ENCODE data around the gene SOAT2.
A peak's percentile ranks its signal among the peaks of the same experiment; 100 is the strongest.

DNA sequence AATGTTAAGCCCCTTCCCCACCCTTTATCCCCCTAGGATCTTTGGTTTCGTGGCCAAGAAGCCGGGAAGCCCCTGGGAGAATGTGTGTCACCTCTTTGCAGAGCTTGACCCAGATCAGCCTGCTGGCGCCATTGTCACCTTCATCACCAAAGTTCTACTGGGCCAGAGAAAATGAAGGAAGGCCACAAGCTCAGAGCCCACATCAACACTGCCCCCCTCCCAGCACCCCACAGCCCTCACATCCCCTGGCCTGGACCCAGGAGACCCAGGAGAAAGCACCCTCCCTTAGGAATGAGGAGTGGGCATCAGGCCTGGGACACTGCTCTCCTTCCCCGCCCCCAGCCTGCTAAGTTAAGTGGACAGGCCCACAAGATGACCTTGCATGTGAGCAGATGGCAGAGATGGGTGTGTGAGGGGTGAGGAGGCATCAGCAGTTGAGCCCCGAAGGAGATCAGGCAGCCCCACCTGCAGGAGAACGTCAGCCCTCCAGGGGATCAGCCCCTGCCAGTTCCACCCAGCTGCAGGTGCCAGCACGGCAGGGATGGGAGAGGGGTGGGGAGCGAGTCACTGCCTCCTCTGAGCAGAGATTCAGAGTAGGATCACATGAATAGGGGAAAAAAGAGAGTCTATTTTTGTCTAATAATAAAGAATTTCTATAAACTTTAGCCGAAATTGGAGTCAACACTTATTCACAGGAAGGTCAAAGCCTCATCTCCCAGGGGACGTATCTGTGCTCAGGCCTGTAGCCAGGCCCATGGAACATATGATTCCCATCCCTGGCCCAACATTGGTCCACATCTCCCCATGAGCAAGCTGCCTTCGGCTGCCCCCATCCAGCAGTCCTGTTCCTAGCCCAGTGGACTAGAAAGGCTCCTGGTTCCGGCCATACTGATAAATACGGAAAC is 39.3 kb upstream of the SOAT2 start:
- no peak for TF ChIP-seq POLR2A (IDR thresholded peaks at IDR 0.05)
- TF ChIP-seq, protein P1, sequence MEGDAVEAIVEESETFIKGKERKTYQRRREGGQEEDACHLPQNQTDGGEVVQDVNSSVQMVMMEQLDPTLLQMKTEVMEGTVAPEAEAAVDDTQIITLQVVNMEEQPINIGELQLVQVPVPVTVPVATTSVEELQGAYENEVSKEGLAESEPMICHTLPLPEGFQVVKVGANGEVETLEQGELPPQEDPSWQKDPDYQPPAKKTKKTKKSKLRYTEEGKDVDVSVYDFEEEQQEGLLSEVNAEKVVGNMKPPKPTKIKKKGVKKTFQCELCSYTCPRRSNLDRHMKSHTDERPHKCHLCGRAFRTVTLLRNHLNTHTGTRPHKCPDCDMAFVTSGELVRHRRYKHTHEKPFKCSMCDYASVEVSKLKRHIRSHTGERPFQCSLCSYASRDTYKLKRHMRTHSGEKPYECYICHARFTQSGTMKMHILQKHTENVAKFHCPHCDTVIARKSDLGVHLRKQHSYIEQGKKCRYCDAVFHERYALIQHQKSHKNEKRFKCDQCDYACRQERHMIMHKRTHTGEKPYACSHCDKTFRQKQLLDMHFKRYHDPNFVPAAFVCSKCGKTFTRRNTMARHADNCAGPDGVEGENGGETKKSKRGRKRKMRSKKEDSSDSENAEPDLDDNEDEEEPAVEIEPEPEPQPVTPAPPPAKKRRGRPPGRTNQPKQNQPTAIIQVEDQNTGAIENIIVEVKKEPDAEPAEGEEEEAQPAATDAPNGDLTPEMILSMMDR (IDR thresholded peaks at IDR 0.05) = peak in 3 of 12 donors; percentile 9 to 13 (median 12)
